Measurements from ENCODE around the gene MOB3B. TPM values are rescaled to one million over a fixed set of nuclear protein-coding genes. Genes with fewer than 3 reads are reported as not detected.

The MOB3B gene
- total RNA-seq, 1 experiment from 2014 or later, result 0.03 TPM

DNA sequence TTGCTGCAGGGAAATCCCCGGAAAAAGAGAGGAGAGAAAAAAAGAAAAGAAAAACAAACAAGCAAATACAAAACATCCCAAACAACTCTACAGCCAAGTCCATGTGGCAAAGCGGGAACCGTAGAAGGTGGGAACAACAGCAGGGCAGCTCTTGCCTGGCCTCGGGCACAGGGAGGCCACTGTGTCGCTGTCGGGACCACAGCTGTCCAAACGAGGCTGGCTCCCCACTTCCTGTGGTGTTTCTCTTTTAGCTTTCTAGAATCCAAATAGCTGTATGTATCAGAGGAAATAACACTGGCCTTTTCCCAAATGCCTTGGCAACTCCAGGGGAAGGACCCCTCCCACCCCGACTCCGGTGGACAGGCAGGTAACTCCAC, 191.1 kb downstream of the MOB3B start:
- H3K27ac ChIP-seq (ENCODE audit: low read length), result no peak overlapping the region
- H3K4me1 ChIP-seq (ENCODE audit: control insufficient read depth, insufficient read depth, low read length), result no peaks in the 10 kb centered on the region
- DNase-seq (ENCODE audit: low read depth, low spot score) (no peak), ATAC-seq (no peak)
- TF ChIP-seq, protein P1, sequence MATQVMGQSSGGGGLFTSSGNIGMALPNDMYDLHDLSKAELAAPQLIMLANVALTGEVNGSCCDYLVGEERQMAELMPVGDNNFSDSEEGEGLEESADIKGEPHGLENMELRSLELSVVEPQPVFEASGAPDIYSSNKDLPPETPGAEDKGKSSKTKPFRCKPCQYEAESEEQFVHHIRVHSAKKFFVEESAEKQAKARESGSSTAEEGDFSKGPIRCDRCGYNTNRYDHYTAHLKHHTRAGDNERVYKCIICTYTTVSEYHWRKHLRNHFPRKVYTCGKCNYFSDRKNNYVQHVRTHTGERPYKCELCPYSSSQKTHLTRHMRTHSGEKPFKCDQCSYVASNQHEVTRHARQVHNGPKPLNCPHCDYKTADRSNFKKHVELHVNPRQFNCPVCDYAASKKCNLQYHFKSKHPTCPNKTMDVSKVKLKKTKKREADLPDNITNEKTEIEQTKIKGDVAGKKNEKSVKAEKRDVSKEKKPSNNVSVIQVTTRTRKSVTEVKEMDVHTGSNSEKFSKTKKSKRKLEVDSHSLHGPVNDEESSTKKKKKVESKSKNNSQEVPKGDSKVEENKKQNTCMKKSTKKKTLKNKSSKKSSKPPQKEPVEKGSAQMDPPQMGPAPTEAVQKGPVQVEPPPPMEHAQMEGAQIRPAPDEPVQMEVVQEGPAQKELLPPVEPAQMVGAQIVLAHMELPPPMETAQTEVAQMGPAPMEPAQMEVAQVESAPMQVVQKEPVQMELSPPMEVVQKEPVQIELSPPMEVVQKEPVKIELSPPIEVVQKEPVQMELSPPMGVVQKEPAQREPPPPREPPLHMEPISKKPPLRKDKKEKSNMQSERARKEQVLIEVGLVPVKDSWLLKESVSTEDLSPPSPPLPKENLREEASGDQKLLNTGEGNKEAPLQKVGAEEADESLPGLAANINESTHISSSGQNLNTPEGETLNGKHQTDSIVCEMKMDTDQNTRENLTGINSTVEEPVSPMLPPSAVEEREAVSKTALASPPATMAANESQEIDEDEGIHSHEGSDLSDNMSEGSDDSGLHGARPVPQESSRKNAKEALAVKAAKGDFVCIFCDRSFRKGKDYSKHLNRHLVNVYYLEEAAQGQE (IDR thresholded peaks at IDR 0.05; ENCODE audit: insufficient read depth in 1 of 2, low read depth in 2 of 2, low read length in 1 of 2), result no peak
- TF ChIP-seq TCF7L2 (IDR thresholded peaks at IDR 0.05; ENCODE audit: low read depth, low read length) (no peak), SIN3A (IDR thresholded peaks at IDR 0.05; ENCODE audit: borderline replicate concordance, insufficient read depth, low read depth, low read length) (no peak), POLR2AphosphoS5 (IDR thresholded peaks at IDR 0.05; ENCODE audit: low read depth, low read length) (no peak)
- TF ChIP-seq, protein P2, sequence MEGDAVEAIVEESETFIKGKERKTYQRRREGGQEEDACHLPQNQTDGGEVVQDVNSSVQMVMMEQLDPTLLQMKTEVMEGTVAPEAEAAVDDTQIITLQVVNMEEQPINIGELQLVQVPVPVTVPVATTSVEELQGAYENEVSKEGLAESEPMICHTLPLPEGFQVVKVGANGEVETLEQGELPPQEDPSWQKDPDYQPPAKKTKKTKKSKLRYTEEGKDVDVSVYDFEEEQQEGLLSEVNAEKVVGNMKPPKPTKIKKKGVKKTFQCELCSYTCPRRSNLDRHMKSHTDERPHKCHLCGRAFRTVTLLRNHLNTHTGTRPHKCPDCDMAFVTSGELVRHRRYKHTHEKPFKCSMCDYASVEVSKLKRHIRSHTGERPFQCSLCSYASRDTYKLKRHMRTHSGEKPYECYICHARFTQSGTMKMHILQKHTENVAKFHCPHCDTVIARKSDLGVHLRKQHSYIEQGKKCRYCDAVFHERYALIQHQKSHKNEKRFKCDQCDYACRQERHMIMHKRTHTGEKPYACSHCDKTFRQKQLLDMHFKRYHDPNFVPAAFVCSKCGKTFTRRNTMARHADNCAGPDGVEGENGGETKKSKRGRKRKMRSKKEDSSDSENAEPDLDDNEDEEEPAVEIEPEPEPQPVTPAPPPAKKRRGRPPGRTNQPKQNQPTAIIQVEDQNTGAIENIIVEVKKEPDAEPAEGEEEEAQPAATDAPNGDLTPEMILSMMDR (IDR thresholded peaks at IDR 0.05), result no peak
- in situ Hi-C loops (cut with HindIII; ENCODE audit: low pct_unique_long_range_greater_than_20kb, low sequenced_read_pairs), result no loop called here
- BruUV-seq (replicated peaks), result no TSS peak
- CTCF ChIA-PET, result no interaction called here
- intact Hi-C loops (cut with micrococcal nuclease; ENCODE audit: unreplicated experiment), result no loop called here
- no peaks in the 10 kb centered on the region for H3K36me3 ChIP-seq (ENCODE audit: control insufficient read depth, insufficient read depth, low read length)
- no peak overlapping the region for H3K4me3 ChIP-seq (ENCODE audit: low read depth in 2 of 2, low read length in 2 of 2)
- no peaks in the 10 kb centered on the region for H3K27me3 ChIP-seq (ENCODE audit: control insufficient read depth, insufficient read depth, low read length)
- no peaks in the 10 kb centered on the region for H3K9me3 ChIP-seq (ENCODE audit: control insufficient read depth, insufficient read depth, low read depth, low read length)
- POLR2A ChIA-PET, result no interaction called here

DNA sequence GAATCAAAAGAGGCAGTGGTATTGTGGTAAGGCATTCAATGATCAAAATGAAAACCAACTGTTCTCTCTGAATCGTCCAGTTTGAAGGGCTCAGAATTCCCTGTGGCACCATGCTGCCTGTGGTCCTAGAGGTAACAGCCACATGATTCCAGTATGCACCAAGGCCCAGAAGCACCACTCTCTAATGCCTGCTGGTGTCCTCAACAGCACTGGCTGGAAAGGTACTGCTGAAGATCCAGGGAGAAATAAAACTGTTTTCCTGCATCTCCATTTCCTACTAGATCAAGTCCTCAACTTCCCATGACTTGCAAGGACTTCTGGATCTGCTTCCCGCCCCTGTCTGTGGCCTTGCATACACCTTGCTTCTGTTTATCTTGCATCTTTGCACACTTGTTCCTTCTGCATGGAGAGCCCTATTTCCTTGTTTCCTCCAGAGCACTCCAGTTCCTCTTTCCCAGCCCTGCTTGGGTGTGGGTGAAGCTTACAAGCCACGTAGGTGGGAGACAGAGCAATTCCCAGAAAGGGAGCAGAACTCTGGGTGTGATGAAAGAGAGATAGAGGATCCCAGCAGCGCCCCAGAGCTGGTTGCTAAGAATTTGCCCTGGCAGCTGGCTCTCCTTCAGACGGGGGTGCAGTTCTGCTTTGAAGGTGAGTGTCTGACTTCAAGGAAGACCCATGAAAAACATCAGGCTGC, 191.6 kb downstream of the MOB3B start:
- no peaks in the 10 kb centered on the region for H3K27me3 ChIP-seq (ENCODE audit: control insufficient read depth, insufficient read depth, low read length)
- TF ChIP-seq TCF7L2 (IDR thresholded peaks at IDR 0.05; ENCODE audit: low read depth, low read length) (no peak), POLR2AphosphoS5 (IDR thresholded peaks at IDR 0.05; ENCODE audit: low read depth, low read length) (no peak)
- TF ChIP-seq, protein P1 (IDR thresholded peaks at IDR 0.05; ENCODE audit: insufficient read depth in 1 of 2, low read depth in 2 of 2, low read length in 1 of 2), result no peak
- TF ChIP-seq, protein P2 (IDR thresholded peaks at IDR 0.05), result no peak
- ChIA-PET POLR2A (no interaction called here), CTCF (no interaction called here)
- in situ Hi-C loops (cut with HindIII; ENCODE audit: low pct_unique_long_range_greater_than_20kb, low sequenced_read_pairs) (no loop called here), intact Hi-C loops (cut with micrococcal nuclease; ENCODE audit: unreplicated experiment) (no loop called here)
- no peak for ATAC-seq
- H3K36me3 ChIP-seq (ENCODE audit: control insufficient read depth, insufficient read depth, low read length), result no peaks in the 10 kb centered on the region
- H3K9me3 ChIP-seq (ENCODE audit: control insufficient read depth, insufficient read depth, low read depth, low read length), result no peaks in the 10 kb centered on the region
- BruUV-seq (replicated peaks), result no TSS peak
- no peak overlapping the region for H3K27ac ChIP-seq (ENCODE audit: low read length)
- no peak overlapping the region for H3K4me3 ChIP-seq (ENCODE audit: low read depth in 2 of 2, low read length in 2 of 2)
- no peak for DNase-seq (ENCODE audit: low read depth, low spot score)
- H3K4me1 ChIP-seq (ENCODE audit: control insufficient read depth, insufficient read depth, low read length), result no peaks in the 10 kb centered on the region

Data from Panc1 (cell line).